ENCODE results near the gene RPUSD2.

DNA sequence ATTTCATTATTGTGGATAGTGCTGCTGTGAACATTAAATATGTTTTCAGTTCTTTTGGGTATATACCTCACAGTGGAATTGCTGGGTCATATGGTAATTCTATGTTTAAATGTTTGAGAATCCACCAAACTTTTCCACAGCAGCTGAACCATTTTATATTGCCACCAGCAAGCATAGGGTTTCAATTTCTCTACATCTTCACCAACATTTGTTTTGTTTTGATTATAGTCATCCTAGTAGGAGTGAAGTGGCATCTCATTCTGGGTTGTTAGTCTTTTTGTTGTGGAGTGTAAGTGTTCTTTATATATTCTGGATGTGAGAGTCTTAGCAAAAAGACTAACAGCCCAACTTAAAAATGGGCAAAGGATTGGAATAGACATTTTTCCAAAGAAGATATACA lies 6.0 kb downstream of the RPUSD2 start:
- TF ChIP-seq CTCF (optimal IDR thresholded peaks at IDR 0.05 in 1 of 3, IDR thresholded peaks at IDR 0.05 in 1 of 3, conservative IDR thresholded peaks at IDR 0.05 in 1 of 3; ENCODE audit: extremely low read depth in 1 of 3, insufficient read depth in 2 of 3, low read length in 3 of 3) (no peak), EZH2 (IDR thresholded peaks at IDR 0.05; ENCODE audit: low read length) (no peak)

Data from keratinocyte (primary cell).